Kidney capillary endothelial cell (primary cell): Measurements from ENCODE around the gene DDX27.

Experiments
- DNase-seq: peaks from one replicate; pipeline ENCODE4 v3.0.0-alpha.2; 2018; ENCODE audit warnings: low spot score

The DDX27 gene

GRCh38 chr20:49248301-49248700 lies 29.1 kb downstream of the DDX27 start:
- DNase-seq = no peak

DNA sequence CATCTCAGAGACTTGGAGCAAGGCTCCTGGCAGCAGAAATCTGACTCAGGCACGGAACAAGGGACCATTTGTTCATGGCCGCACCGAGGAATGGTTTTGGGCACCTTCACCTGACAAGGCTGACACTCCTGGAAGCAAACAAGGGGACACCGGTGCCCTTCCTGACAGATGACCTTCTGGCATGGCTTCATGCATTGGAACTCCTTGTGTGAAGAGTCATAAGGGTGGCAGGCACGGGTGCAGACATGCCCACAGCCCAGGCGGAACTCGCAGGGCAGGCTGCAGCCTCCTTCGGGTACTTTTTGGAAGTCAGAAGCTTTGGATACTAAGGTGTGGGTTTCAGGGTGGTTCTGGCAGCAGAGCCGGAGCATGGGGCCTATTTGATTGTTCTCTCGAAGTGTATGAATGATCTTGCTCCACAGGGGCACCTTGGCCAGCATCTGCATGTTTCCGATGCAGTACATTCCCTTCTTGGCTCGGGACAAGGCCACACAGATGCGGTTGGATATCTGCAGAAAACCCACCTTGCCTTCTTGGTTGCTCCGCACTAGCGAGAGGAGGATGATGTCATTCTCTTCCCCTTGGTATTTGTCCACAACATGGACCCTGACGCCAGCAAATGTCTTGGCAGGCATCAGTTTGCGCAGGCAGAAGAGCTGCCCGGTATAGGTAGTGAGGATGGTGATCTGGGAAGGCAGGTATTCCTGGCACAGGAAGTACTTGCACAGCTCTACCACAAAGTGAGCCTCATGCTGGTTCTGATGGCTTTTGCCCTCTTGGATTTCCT lies 29.9 kb downstream of the DDX27 start:
- no peak for DNase-seq

- no peak for DNase-seq
Observed at GRCh38 chr20:49252556-49253350, 33.5 kb downstream of the DDX27 start.

DNA sequence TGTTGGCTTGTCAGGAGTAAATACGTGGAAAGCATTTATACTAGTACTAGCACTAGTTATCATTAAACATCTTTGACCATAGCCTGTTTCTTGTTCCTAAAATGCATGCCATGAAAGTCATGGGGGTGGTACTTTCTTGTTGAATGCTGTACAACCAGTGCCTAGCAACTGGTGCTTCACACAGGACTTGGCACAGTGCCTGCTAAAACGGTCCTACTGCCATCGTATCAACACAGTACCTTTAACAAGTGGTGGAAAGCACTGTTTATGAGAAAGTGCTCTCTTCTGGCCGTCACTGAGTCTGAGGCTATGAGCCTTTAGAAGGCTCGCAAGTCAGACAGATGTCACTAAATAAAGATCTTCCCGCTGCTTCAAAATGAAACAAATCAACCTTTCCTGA lies 37.0 kb downstream of the DDX27 start:
- DNase-seq = no peak

DNA sequence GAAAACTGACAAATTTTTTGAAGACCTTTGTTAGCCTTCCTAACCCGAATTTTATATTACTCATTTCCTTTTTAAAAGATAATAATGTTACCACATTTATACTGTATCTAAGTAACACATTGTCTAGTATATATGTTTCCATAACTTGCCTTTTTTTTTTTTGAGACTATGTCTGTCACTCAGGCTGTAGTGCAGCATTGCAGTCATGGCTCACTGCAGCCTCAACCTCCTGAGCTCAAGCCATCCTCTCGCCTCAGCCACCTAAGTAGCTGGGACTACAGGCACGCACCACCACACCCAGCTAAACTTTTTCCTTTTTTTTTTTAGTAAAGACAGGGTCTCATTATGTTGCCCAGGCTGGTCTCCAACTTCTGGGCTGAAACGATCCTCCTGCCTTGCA lies 40.1 kb downstream of the DDX27 start:
- DNase-seq = no peak

DNA sequence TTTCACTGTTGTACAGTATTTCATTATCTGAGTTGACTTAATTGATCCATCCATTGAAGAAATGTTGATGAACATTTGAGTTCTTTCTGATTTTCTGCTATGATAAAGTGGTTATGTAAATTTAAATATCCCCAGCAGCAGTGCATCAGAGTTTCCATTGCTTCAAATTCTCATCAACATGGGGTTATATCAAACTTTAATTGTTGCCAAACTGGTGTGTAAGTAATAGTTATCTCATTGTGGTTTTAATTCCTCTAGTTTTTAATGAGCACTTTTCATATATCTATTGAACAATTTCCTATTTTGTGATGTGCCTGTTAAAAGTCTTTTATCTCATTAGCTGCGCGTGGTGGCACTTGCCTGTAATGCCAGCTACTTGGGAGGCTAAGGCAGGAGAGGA lies 40.6 kb downstream of the DDX27 start:
- no peak for DNase-seq

GRCh38 chr20:49260218-49260617 lies 41.0 kb downstream of the DDX27 start:
- DNase-seq = no peak

- no peak for DNase-seq
Observed at GRCh38 chr20:49261173-49261572, 42.0 kb downstream of the DDX27 start.

DNA sequence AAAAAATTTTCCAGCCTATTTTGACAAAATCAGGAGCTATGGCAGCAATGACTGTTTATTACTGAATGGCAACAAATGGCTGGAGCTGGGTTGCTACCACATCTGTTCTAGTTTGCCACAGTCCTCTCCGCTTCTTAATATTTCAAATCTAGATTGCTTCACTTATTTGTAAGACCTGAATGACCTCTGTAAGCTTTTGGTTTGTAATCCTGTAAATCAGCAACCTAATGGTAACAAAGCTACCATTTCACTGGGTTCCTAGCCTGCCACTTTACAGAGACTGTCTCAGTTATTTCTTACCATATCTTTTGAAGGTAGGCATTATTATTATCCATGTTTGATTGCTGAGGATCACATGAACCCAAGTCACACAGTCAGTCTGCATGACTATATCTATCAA lies 43.2 kb downstream of the DDX27 start:
- DNase-seq = no peak

DNA sequence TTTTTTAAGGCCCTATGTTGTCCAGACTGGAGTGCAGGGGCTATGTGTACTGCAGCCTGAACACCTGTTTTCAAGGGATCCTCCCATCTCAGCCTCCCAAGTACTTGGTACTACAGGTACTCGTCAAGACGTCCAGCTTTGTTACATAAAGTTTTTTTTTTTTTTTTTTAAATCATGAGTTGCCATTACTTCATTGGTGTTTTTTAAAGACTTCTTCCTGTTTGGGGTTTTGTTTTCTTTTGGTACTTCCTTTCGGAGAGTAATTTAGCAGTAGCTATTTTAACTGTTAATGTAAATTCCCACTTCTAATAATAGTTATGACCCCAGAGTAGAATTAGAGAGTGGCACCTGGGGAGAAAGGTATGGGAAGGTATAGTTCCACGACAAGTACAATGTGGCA lies 48.1 kb downstream of the DDX27 start:
- DNase-seq = no peak

DNA sequence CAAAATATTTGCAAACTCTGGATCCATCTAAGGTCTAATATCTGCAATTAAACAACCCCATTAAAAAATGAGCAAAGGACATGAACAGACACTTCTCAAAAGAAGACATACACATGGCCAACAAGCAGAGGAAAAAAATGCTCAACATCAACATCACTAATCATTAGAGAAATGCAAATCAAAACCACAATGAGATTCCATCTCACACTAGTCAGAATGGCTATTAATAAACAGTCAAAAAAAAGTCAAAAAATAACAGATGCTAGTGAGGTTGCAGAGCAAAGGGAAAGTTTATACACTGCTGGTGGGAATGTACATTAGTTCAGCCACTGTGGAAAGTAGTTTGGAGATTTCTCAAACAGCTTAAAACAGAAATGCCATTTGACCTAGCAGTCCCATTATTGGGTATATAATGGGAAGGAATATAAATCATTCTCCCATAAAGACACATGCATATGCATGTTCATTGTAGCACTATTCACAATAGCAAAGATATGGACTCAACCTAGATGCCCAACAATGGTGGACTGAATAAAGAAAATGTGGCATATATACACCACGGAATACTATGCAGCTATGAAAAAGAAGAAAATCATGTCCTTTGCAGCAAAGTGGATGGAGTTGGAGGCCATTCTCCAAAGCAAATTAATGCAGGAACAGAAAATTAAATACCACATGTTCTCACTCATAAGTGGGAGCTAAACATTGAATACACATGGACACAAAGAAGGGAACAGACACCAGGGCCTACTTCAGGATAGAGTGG lies 49.6 kb downstream of the DDX27 start:
- no peak for DNase-seq

DNA sequence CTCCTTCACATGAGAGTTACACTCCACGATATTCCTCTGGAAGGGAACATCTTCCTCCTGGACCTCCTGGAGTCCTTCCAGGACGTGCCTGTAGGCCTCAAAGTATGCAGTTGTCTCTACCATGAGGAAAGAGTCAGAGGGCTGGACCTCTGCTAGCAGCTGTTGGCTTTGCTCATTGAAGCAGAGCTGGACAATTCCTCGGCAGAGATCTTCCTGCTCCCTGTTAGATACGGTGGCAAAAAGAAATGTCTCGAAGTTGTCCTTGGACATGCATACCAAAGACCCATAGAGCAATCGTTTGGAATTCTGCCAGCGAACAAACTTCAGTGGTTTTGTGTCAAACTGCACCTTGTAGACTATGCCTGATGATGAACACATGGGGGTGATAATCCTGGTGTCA lies 51.0 kb downstream of the DDX27 start:
- DNase-seq = no peak

GRCh38 chr20:49270736-49271135 lies 51.5 kb downstream of the DDX27 start:
- DNase-seq = no peak

DNA sequence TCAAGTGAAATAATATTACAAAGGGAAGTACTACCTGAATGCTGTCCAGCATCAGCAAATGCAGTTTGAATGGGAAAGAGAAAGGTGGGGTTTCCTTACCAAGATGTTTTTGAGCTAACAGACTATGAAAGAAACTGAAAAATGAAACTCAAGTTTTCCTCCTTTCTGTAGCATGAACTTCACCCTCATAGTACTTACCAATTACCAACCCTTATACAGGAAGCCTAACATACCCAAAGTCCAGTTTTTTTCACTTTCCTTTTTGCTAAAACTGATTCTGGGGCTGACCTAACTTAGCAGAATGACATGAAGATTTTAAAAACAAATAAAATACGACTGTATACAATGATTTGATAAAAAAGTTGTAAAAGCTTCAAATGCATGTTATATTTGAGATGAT lies 53.4 kb downstream of the DDX27 start:
- DNase-seq = no peak

DNA sequence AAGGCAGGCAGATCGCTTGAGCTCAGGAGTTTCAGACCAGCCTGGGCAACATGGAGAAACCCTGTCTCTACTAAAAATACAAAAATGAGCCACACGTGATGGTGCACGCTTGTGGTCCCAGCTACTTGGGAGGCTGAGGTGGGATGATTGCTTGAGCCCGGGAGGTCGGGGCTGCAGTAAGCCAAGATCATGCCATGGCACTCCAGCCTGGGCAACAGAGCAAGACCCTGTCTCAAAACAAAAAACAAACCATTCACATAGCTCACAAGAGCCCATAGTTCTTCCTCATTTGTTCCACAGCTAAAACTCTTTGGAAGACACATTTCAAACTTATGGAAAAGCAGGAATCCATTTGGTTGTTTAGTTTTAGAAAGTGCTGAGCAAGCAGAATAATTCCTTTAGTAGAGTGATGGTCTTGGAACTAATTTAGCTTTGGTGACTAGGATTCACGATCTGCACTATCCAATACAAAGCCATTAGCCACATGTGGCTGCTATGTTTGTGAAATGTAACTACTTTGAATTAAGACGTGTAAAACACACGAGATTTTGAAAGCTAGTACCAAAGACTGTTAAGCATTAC lies 54.6 kb downstream of the DDX27 start:
- DNase-seq = no peak

- no peak for DNase-seq
Observed at GRCh38 chr20:49275216-49275615, 56.0 kb downstream of the DDX27 start.

GRCh38 chr20:49275636-49276035 lies 56.4 kb downstream of the DDX27 start:
- DNase-seq = no peak

DNA sequence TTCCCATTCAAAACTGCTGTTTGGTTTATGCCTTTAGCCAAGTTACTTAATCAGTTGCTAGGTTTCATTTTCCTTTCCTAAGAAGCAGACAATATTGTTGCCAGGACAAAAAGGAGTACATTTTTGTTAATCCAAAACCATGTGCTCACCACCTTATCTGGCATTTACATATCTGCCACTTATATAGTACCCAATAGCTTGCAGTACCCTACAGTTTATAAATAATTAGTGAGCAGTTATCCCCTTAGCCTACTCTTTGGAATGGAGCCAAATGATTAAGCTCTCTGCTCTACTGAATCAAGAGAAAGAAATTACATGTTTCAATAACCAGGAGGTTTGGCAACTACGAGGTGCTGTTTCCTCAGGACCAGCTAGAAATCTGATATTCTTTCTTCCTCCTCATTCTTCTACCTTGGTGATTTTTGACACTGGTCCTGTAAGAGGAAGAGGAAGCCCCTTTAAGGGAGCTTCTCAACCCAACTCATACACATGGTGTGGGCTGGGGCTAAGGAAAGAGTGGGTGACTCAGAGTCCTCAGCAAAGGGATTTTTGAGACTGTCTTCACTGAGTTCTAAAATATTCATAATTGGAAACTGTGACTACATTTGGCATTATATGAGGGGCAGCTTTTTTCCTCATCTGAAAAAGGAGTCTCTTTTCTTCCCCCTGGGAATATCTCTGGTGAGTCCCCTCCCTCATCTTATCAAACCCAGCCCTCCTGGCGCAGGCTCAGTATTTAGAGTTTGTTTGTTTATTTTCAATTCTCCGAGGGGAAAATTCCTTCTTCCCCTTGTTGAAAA lies 57.1 kb downstream of the DDX27 start:
- DNase-seq = peak; percentile 57

DNA sequence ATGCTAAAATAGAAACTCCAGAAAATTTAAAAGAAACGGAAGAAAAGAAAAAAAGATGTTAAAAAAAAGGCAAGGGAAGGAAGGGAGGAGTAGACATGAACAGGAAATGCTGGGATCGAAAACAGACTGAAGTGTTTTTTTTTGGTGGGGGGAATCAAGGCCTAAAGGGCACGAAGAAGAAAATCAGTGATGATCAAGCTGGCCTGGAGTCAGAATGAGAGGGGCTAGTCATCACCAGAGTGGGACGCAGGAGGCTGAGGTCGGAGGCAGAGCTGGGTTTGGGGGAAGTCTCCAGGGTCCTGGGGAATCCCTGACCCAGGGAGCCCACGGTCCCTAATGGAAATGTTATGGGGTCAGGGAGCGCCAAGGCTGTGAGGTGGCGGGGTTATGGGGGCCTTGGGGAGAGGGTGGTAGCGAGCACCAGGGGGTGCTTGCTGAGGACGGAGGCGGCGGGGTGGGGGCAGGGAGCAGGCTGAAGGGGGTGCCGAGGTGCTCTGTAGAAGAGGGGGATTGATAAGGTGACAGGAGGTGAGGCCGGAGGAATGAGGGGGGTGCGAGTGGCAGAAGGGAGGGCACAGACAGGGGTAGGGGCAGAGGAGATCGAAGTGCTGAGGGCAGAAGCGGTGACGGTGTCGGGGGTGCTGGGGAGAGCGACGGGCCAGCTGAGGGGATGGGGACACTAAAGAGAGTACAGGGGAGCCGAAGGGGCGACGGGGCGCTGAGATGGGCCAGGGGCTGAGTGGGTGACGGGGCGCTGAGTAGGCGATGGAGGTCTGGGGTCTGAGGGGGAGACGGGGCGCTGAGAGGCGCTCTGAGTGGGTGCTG lies 58.0 kb downstream of the DDX27 start:
- no peak for DNase-seq

DNA sequence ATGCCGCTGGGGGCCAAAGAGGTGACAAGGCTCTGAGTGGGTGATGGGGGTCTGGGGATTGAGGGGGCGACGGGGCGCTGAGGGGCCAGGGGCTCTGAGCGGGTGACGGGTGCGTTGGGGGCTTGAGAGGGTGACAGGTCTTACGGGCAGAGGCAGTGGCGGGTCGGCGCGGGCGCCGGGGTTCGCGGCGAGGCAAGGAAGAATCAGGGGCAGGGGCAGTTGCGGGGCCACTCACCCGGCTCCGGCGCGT lies 58.5 kb downstream of the DDX27 start:
- DNase-seq = no peak
